Measurements from ENCODE around the gene ART4.

The ART4 gene

DNA sequence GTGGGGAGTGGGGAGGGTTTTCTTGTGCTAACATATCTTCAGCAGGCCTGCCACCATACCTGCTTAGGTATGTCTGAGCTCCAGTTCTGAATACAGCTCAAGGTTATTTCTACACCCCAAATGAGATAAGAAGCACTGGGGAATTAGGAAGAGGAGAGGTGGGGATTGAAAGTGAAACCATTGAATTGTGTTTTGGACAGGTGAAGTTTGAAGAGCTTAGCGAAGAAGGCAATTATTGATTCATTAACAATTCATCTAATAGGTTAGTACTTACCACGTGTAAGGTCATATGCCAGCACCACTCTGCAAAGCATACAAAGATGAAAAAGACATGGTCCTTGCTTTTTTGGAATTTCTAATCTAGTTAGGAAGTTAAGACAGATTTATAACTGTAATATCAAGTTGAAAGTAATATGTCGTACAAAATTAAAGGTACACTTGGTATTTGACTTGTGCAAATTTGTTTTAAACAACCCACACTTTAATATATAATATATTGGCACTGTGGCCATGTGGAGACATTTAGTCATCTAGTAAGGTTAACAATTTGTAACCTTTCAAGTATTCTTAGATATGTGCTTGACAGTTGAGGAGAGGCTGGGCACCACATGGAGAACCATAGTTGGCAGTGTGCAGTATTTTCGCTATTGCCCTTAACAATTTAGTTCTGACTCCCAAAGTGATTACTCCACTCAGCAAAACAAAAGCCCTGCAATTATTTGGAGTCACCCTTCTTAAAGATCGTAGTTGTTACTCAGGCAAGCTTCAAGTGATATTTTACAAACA, 33.0 kb downstream of the ART4 start:
- no peak for DNase-seq

DNA sequence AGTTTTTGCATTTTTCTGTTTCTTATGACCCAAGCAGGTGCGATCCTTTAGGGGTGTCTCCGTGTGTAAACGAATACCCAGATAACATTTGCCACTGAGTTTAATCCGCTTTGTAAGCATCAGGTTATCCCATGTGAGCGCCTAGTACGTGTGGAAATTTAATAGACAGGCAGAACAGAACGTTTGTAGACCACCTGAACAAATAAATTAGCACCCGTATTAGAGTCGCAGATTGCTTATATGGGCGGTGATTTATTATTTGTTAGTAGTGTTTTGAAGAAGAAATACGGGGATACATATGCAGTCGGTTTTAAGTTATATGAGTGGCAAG, 39.5 kb downstream of the ART4 start:
- DNase-seq = no peak

DNA sequence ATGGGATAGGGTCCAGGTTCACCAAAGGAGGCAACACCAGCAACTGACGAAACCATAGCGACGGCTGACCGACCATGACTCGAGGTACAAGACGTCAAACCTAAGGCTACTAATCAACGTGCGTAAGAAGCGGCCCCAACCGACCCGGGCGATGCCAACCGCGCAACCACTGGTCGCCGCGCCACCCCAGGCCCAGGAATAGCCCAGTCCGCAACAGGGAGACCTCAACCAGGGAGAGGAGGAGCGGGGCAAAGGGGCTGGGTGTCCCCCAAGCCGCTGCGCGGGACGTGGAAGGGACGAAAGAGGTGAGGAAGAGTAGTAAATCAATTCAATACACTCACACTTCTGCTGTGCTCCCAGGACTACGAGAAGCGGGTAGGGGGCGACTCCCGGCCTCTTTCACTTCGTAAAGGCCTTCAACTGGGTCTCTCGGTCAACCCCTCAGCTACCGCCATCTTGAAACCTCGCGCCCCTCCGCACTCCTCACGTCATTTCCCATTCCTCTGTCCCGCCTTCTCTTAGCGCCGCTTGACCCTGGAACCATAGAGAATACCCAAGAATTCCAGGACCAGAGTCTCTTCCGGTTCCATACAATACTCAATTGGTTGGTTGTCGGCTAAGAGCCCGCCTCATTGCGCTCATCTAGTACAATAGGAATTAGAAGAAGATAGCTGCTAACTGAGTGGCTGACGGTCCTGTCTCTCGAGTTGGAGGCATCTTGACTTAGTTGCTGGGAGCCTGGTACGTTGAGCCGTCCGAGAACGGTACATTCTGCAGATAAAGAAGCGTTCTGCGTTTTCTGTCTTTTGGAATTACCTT, 40.1 kb downstream of the ART4 start, which contains the start of the genes C12orf60 and WBP11:
Gene C12orf60, plus strand, starts transcription at position 660 of the 819 bp plus-strand sequence. CDS start 19,266 bp downstream, outside the sequence.
Gene WBP11, minus strand, starts transcription at position 468 of the 819 bp plus-strand sequence. CDS start 2,095 bp downstream, outside the sequence.
- DNase-seq = peak; percentile 85 to 87

DNA sequence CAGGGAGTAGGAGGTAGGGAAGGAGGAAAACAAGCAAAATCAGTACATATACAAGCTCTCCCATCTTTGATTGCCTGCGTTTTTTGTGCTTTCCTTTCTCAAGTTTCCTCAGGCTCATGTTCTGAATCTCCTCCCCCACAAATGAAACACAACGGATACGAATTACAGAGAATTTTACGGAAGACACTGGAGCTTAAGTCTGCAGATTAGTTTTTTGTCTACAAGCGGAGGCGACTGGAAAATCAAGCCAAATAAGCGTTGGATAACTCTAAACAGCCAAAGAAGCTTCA, 40.7 kb downstream of the ART4 start:
- no peak for DNase-seq

DNA sequence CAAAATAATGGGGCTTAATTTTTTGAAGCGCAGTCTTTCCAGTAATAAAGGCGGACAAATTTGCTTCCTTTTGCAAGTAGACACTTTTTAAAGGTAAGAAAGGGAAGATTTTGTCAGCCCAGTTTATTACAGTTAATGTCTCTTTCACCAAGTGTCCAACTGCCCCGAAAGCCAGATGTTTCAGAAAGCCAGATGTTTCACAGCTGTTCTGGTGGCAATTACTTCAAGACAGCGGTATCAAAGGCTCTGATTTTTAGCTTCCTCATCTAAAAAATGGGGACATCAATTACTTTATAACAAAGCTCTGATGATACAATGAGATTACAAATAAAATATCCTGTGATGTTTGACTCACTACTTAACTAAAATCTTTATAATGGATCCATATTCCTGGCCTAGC, 41.1 kb downstream of the ART4 start:
- DNase-seq = no peak

DNA sequence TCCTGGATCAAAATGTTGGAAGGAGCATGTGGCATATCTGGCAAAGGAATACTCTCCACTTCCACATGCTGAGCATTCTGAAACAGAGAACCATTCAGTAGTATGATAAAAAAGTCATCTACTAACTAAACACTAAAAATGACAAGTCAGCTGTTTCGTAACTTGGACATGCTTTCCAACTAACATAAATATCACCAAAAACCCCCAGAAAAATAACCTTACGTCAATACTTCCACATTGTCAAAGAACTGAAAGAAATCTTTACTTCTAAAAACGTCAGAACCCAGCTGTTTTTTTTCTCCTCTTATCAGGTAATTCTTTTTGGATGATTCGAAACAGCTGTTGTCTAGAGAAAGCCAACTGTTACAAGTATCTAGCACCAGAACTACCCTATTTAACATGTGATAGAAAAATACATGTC, 48.3 kb downstream of the ART4 start:
- no peak for DNase-seq

DNA sequence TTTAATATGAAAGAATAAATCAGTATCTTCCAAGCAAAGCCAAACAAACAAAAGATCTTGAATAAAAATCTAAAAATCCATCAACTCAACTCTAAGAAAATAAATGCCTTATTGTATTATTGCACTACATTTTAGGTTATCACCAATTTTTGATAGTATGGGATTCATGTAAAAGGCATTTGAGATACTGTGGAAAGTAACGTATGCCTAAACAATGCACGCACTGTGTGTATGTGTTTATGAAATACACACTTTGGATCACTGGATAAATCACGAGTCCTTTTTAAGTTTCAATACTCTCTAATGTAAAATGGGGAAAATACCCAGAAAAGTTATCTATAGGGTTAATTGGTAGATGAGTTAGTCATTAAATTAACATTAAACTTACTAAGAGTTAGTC, 57.8 kb downstream of the ART4 start:
- no peak for DNase-seq

DNA sequence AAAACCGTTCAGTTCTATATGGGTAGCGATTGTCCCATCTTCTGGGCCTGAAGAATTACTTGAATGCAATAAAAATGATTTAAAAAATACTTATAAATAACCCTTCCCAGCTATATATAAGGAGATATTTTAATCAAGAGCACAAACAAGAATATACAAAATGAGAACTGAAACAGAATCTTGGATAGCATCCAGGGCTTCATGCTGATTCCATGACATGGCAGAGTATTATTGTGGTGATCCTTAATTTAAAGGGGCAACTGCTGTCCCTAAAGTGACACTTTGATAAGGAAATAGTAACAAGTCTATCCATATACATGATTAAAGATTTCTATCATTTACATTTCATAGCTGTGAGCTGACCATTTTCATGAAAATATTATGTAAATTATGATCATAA, 58.9 kb downstream of the ART4 start:
- no peak for DNase-seq

DNA sequence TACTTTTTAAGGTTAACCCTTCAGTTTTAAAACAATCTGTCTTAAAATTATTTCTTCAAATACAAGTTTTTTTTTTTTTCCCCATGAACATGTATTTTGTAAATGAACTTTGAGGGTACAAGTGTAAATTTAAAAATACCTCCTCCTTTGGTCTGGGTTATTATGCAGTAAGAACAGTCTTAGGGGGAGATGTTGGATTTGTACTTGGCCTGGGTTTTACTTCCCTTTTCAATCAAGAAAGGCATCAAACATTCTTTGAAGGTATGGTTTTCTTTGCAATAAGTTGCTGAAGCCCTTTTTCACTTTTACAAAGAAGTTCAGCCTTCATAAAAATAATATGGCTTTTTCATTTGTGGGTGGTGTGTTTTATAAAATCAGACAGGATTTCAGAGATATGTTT, 60.6 kb downstream of the ART4 start:
- no peak for DNase-seq

DNA sequence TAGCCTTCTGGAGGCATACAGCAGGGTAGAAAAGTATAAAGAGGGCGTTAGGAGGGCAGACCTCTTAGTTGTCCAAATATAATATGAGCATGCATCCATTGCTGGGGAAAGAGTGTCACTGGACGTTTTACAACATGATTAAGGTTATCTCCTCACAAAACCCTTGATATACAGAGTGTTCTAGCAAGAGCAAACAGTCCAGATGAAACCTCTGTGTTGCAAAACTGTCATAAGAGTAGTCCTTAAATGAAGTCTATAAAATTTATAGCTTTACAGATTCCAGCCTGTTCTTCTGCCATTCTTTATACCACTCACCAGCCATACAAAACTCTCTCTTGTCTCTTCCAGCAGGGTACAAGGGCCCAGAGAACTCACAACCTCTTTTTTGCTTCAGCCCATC, 61.8 kb downstream of the ART4 start:
- no peak for DNase-seq

DNA sequence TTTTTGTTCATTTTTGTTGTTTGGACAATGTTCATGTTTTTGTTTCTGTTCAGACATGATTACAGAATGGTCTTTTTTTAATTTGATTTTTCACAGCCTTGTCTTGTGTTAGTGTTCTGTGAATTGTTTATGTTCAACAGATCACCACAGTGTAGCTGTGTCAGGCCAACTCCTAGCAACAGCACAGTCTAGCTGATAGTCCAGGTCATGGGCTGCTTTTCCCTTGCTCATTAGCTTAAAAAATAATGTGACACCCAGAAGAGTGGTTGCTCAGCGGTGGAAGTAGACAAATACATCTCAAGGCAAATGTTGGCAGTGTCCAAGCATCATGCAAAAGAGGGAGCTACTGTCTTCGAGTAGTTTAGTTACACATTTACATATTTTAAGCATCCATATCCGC, 62.5 kb downstream of the ART4 start:
- DNase-seq = no peak

DNA sequence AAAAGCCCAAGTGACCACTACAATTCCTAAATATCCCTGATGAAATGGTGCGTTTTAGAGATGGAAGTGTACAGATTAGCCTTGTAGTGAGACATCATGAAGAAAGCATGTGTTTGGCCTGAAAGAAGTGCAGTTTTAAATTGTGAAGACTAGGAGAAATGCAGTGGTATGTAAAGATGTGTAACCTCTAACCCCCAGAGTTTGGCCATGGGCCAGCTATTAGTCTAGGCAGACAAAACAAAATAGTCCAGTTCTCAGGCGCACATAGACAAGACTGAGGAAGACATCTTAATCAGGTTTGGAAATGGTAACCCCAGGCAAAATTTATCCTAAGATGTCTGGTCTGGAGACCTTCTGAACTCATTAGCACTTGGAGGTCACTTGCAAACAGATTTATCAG, 63.5 kb downstream of the ART4 start:
- no peak for DNase-seq

DNA sequence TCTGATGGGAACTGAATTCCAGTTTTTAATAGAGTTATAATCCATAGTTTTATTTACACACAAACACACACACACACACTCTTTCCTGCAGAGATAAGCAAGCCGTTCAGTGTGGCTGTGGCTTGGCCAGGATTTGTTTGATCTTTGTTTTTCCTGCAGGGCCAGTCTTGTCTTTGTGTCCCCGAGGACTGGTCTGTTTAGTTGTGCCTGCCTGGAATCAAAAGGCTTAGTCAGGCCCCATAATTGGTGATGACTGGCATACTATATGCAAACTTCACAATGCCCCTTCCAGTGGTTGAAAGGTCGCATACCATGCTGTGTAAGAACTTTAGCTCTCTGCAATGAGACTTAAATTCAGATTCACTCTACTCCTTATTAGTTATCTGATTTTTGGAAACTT, 66.1 kb downstream of the ART4 start:
- DNase-seq = no peak

DNA sequence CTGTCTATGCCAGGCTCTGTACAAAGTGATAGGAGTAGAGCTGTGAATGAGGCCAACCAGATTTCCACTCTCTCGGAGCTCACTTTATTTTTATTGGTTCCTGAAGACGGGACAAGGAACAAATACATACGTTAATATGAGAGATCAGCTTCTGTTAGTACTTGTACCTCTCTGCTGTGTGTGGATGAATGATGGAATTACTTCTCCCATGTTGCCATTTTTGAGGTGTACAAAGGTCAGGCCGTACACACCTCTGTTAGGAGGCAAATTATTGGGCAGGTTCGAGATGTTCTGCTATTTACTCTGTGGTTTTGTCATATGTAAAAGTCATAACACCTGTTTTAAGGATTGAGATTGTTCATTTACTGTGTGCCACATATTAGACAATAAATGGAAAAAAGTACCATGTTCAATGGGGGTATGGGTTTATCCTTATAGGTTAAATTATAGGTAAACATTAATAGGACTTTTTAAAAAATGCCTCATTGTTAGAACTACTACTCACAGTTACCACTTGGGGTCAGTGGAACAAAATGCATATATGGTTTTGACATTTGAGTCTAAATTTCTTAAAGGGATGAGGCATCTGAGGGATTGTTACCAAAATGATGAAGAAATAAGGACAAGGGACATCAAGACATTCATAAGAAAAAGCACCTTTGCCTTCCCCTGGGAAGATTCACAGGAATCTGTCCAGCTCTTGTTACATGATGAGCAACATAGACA, 66.9 kb downstream of the ART4 start:
- DNase-seq = no peak

DNA sequence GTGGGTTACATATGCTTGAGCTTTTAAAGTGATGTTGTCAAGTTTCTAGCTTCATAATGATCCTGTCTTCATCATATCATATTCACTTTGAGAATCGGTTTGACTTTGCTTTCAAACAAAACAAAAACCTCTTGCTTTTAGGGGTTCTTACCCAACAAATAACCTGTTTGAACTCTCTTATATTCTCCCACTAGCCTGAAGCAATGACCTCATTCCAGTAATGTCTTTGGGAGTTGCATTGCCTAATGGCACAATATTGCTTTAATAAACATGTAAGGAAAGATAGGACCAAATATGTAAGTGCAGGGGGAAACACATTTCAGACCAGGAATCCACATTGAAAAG, 67.7 kb downstream of the ART4 start:
- no peak for DNase-seq

Measured in stimulated activated CD4-positive, alpha-beta T cell treated with anti-CD3 and anti-CD28 coated beads, Interleukin-2, amount 100 ng/mL, for 24 hours (primary cell).